WTC11 (cell line): ENCODE measurements around the gene ROBO1.

ENCODE experiments used
- FOXK1 ChIP-seq: sonication (generic); formaldehyde crosslinking; IDR thresholded peaks from 2 replicates; pipeline ENCODE4 v1.8.0; 2022; ENCODE audit warnings: mild to moderate bottlenecking, moderate library complexity, missing genetic modification reagents
- GABPB1 ChIP-seq: sonication (generic); formaldehyde crosslinking; IDR thresholded peaks from 2 replicates; pipeline ENCODE4 v1.8.1; 2023; ENCODE audit warnings: mild to moderate bottlenecking, missing genetic modification reagents
- MAX ChIP-seq: sonication (generic); formaldehyde crosslinking; IDR thresholded peaks from 2 replicates; pipeline ENCODE4 v1.8.0; 2022; ENCODE audit warnings: mild to moderate bottlenecking, missing genetic modification reagents
- MXD4 ChIP-seq: fragments of 250-450 bp; sonication (Bioruptor Pico); IDR thresholded peaks from 2 replicates; pipeline ENCODE4 v1.8.0; 2021; ENCODE audit warnings: mild to moderate bottlenecking, moderate library complexity, borderline replicate concordance
- TCF7 ChIP-seq: sonication (generic); formaldehyde crosslinking; IDR thresholded peaks from 2 replicates; pipeline ENCODE4 v1.8.0; 2022; ENCODE audit warnings: mild to moderate bottlenecking, low read depth, missing genetic modification reagents, moderate library complexity
- TEAD4 ChIP-seq: sonication (generic); formaldehyde crosslinking; IDR thresholded peaks from 2 replicates; pipeline ENCODE4 v1.8.0; 2022; ENCODE audit warnings: mild to moderate bottlenecking, missing genetic modification reagents
- ZNF263 ChIP-seq: sonication (generic); formaldehyde crosslinking; IDR thresholded peaks from 2 replicates; pipeline ENCODE4 v1.8.1; 2022; ENCODE audit warnings: low read depth, mild to moderate bottlenecking, moderate library complexity, missing genetic modification reagents
- TF ChIP-seq, protein P1 (sequence below): fragments of 200-600 bp; IDR thresholded peaks from 2 replicates; pipeline ENCODE4 v1.8.0; 2022; ENCODE audit warnings: antibody characterized with exemption

DNA sequence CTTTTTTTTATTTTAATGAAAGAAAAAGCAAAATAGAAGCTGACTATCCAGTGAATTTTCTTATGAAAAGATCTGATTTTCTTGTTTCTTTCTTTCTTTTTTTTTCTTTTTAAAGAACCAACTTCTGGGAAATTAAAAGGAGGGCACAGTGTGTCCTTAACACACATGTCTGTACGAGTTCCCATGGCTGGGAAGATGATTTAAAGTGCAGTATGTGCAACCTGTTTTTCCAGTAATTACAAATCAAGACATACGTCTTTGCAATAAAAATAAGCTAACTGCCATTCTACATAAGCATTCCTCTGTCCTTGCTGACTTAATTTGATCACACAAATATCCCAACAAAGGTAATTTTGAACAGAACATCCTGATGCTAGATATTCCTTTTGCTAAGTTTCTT lies 416.1 kb downstream of the ROBO1 start:
- TF ChIP-seq, protein P1, sequence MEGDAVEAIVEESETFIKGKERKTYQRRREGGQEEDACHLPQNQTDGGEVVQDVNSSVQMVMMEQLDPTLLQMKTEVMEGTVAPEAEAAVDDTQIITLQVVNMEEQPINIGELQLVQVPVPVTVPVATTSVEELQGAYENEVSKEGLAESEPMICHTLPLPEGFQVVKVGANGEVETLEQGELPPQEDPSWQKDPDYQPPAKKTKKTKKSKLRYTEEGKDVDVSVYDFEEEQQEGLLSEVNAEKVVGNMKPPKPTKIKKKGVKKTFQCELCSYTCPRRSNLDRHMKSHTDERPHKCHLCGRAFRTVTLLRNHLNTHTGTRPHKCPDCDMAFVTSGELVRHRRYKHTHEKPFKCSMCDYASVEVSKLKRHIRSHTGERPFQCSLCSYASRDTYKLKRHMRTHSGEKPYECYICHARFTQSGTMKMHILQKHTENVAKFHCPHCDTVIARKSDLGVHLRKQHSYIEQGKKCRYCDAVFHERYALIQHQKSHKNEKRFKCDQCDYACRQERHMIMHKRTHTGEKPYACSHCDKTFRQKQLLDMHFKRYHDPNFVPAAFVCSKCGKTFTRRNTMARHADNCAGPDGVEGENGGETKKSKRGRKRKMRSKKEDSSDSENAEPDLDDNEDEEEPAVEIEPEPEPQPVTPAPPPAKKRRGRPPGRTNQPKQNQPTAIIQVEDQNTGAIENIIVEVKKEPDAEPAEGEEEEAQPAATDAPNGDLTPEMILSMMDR: no peak
- TF ChIP-seq MAX (CRISPR knock-in tag) (no peak), TEAD4 (CRISPR knock-in tag) (no peak), ZNF263 (CRISPR knock-in tag) (no peak), FOXK1 (CRISPR knock-in tag) (no peak), GABPB1 (CRISPR knock-in tag) (no peak), MXD4 (CRISPR knock-in tag) (no peak), TCF7 (CRISPR knock-in tag) (no peak)
